ENCODE data around the gene PLPP2.

DNA sequence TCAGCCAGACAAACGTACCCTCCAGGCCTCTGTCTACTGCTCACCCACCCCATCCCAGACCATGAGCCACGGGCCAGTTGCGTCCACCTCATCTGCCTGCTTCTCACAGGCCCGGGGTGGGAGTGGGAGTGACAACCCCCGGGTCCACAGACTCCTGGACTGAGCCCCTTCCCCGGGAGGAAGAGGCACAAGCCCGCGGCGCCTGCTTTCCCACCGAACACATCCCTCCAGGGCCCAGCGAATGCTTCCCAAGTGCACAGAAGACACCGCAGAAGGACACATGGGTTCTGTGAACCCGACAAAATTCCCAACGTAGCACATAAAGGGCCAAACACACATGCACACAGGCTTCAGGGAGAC, 18.0 kb upstream of the PLPP2 start:
- TF ChIP-seq, protein P1, sequence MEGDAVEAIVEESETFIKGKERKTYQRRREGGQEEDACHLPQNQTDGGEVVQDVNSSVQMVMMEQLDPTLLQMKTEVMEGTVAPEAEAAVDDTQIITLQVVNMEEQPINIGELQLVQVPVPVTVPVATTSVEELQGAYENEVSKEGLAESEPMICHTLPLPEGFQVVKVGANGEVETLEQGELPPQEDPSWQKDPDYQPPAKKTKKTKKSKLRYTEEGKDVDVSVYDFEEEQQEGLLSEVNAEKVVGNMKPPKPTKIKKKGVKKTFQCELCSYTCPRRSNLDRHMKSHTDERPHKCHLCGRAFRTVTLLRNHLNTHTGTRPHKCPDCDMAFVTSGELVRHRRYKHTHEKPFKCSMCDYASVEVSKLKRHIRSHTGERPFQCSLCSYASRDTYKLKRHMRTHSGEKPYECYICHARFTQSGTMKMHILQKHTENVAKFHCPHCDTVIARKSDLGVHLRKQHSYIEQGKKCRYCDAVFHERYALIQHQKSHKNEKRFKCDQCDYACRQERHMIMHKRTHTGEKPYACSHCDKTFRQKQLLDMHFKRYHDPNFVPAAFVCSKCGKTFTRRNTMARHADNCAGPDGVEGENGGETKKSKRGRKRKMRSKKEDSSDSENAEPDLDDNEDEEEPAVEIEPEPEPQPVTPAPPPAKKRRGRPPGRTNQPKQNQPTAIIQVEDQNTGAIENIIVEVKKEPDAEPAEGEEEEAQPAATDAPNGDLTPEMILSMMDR (IDR thresholded peaks at IDR 0.05; ENCODE audit: insufficient read depth, low read length, poor library complexity, severe bottlenecking) = no peak
- no peak for TF ChIP-seq EZH2phosphoT487 (conservative IDR thresholded peaks at IDR 0.05; ENCODE audit: low read length)

Data from SU-DHL-6 (cell line).